Hepatocyte (in vitro differentiated cells): ENCODE results near the gene CHD6.

Experiments
- EZH2 ChIP-seq: fragments of 200-600 bp; sonication (generic); IDR thresholded peaks from 2 replicates; pipeline ENCODE4 v1.6.1; 2016; ENCODE audit warnings: antibody characterized with exemption, mild to moderate bottlenecking, borderline replicate concordance
- EZH2phosphoT487 ChIP-seq: fragments of 200-600 bp; sonication (generic); IDR thresholded peaks from one replicate; pipeline ENCODE4 v1.6.1; 2018; ENCODE audit warnings: antibody characterized with exemption, mild to moderate bottlenecking, low read depth, moderate library complexity; ENCODE audit not compliant: unreplicated experiment, severe bottlenecking
- TF ChIP-seq, protein P1 (sequence below): fragments of 200-600 bp; sonication (generic); IDR thresholded peaks from 2 replicates; pipeline ENCODE4 v1.5.1; 2016; ENCODE audit warnings: antibody characterized with exemption, mild to moderate bottlenecking; ENCODE audit not compliant: poor library complexity

DNA sequence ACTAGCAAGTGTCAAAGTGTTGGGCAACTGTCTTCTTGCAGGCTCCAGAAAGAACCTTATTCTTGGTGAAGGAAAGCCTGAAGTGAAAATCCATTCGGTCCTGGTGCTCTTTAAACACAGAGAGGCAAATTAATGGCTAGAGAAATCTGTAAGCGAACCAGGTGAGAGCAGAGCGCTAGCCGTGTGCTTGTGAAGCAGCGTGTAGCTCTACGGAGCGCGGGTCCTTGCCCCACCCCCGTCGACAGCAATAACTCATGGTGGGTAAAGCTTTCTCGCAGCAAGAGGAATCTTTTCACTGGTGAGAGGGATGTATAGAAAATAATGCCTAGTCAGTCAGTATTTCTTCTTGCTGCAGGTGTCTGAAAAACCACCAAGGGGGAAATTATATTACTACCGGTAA lies 214.6 kb downstream of the CHD6 start:
- TF ChIP-seq, protein P1, sequence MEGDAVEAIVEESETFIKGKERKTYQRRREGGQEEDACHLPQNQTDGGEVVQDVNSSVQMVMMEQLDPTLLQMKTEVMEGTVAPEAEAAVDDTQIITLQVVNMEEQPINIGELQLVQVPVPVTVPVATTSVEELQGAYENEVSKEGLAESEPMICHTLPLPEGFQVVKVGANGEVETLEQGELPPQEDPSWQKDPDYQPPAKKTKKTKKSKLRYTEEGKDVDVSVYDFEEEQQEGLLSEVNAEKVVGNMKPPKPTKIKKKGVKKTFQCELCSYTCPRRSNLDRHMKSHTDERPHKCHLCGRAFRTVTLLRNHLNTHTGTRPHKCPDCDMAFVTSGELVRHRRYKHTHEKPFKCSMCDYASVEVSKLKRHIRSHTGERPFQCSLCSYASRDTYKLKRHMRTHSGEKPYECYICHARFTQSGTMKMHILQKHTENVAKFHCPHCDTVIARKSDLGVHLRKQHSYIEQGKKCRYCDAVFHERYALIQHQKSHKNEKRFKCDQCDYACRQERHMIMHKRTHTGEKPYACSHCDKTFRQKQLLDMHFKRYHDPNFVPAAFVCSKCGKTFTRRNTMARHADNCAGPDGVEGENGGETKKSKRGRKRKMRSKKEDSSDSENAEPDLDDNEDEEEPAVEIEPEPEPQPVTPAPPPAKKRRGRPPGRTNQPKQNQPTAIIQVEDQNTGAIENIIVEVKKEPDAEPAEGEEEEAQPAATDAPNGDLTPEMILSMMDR, result no peak
- TF ChIP-seq EZH2 (no peak), EZH2phosphoT487 (no peak)
